Measurements from ENCODE around the gene IL17RE. TPM values are rescaled to one million over a fixed set of nuclear protein-coding genes. Genes with fewer than 3 reads are reported as not detected.
"Not testable (repeated sequence)": the region's sequence is repeated elsewhere in the genome, so short reads cannot be mapped to it uniquely, and the experiment has no call there.

The IL17RE gene
- total and polyA plus RNA-seq, 2 donors (not counting 1 experiment from before 2014, with no cell fraction given), result 0.99 to 1.9 TPM

DNA sequence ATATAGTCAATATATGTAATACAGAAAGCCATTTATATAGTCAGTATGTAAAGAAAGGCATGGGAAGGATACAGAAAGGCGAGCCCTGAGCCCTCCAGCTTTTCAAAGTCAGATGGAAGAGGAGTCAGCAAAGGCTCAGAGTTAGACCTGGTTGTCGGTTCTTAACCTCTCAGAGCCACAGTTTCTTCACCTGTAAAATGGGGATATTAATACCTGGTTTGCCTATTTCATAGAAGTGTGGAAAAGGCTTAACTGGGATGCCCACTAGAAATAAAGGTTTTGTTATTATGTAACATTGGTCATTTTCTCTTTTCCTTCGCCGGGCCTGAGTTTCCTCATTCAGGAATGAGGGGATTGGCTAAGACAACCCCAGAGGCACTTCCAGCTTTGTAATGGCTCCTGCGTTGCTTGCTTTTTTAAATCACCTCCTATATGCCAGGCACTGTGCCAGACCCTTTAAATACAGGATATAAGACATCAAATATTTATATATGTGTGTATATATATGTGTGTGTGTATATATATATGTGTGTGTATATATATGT is 33.4 kb downstream of the IL17RE start:
- Histone ChIP-seq H3K4me2 (ENCODE audit: extremely low read depth, insufficient read depth, low read length) (no peak overlapping the region), H3K27me3 (ENCODE audit: control insufficient read depth, insufficient read depth, low read length) (no peaks in the 10 kb centered on the region), H3K4me3 (replicated peaks in 1 of 4; ENCODE audit: control extremely low read depth in 1 of 4, insufficient read depth in 1 of 4, low read depth in 3 of 4, low read length in 4 of 4) (no peak overlapping the region), H2AFZ (ENCODE audit: low read length) (no peak overlapping the region), H3K9ac (ENCODE audit: insufficient read depth, low read length) (no peak overlapping the region), H3K27ac (ENCODE audit: insufficient read depth, low read length) (no peak overlapping the region), H4K20me1 (ENCODE audit: control insufficient read depth, extremely low read depth, insufficient read depth, low read length) (no peaks in the 10 kb centered on the region), H3K4me1 (ENCODE audit: control insufficient read depth, extremely low read depth, insufficient read depth, low read length) (peaks cover 5% of the 10 kb centered on the region), H3K79me2 (ENCODE audit: control insufficient read depth, insufficient read depth, low read length) (no peaks in the 10 kb centered on the region), H3K36me3 (ENCODE audit: control insufficient read depth, insufficient read depth, low read length) (peaks cover 3% of the 10 kb centered on the region), H3K9me3 (ENCODE audit: control insufficient read depth, insufficient read depth, low read depth, low read length) (no peaks in the 10 kb centered on the region)
- no peak for TF ChIP-seq EZH2 (IDR thresholded peaks at IDR 0.05; ENCODE audit: low read length, missing control alignments)
- TF ChIP-seq, protein P1, sequence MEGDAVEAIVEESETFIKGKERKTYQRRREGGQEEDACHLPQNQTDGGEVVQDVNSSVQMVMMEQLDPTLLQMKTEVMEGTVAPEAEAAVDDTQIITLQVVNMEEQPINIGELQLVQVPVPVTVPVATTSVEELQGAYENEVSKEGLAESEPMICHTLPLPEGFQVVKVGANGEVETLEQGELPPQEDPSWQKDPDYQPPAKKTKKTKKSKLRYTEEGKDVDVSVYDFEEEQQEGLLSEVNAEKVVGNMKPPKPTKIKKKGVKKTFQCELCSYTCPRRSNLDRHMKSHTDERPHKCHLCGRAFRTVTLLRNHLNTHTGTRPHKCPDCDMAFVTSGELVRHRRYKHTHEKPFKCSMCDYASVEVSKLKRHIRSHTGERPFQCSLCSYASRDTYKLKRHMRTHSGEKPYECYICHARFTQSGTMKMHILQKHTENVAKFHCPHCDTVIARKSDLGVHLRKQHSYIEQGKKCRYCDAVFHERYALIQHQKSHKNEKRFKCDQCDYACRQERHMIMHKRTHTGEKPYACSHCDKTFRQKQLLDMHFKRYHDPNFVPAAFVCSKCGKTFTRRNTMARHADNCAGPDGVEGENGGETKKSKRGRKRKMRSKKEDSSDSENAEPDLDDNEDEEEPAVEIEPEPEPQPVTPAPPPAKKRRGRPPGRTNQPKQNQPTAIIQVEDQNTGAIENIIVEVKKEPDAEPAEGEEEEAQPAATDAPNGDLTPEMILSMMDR (conservative IDR thresholded peaks at IDR 0.05 in 1 of 2, IDR thresholded peaks at IDR 0.05 in 1 of 2; ENCODE audit: low read depth in 1 of 2, low read length in 2 of 2), result no peak
- DNase-seq (ENCODE audit: low read depth in 2 of 2), result no peak

DNA sequence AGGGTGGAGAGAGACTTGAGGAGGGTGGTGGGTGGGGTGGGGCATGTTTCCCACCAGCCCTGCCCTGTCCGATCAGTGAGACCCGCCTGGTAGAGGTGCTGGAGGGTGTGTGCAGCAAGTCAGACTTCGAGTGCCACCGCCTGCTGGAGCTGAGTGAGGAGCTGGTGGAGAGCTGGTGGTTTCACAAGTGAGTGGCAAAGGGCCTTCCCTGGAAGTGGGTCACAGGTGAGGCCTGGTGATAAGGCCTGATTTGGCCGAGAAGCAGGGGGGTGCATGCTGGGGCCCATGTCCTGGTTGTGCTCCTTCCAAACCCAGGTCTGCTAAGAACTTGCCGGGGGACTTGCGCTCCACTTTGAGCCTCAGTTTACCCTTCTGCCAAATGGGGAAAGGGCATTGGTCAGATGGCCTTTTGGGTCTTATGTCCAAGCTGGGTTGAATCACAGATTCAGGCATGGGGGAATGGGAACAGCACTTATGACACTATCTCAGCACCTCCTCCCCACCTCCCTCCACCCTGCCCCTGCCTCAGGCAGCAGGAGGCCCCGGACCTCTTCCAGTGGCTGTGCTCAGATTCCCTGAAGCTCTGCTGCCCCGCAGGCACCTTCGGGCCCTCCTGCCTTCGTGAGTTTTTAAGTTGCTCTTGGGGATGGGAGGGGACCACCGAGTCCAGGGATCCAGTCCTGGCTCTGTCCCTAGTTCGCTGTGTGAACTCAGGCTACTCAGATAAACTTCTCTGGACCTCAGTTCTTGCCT is 35.0 kb downstream of the IL17RE start:
- Histone ChIP-seq H3K27me3 (ENCODE audit: control insufficient read depth, insufficient read depth, low read length) (no peaks in the 10 kb centered on the region), H4K20me1 (ENCODE audit: control insufficient read depth, extremely low read depth, insufficient read depth, low read length) (no peaks in the 10 kb centered on the region), H3K27ac (ENCODE audit: insufficient read depth, low read length) (no peak overlapping the region), H3K4me2 (ENCODE audit: extremely low read depth, insufficient read depth, low read length) (no peak overlapping the region), H3K36me3 (ENCODE audit: control insufficient read depth, insufficient read depth, low read length) (peaks cover 5% of the 10 kb centered on the region), H3K9ac (ENCODE audit: insufficient read depth, low read length) (no peak overlapping the region), H3K9me3 (ENCODE audit: control insufficient read depth, insufficient read depth, low read depth, low read length) (no peaks in the 10 kb centered on the region), H3K4me1 (ENCODE audit: control insufficient read depth, extremely low read depth, insufficient read depth, low read length) (peaks cover 5% of the 10 kb centered on the region), H2AFZ (ENCODE audit: low read length) (no peak overlapping the region), H3K79me2 (ENCODE audit: control insufficient read depth, insufficient read depth, low read length) (no peaks in the 10 kb centered on the region), H3K4me3 (replicated peaks in 1 of 4; ENCODE audit: control extremely low read depth in 1 of 4, insufficient read depth in 1 of 4, low read depth in 3 of 4, low read length in 4 of 4) (no peak overlapping the region)
- no peak for DNase-seq (ENCODE audit: low read depth in 2 of 2)
- TF ChIP-seq EZH2 (IDR thresholded peaks at IDR 0.05; ENCODE audit: low read length, missing control alignments), result no peak
- TF ChIP-seq, protein P1 (conservative IDR thresholded peaks at IDR 0.05 in 1 of 2, IDR thresholded peaks at IDR 0.05 in 1 of 2; ENCODE audit: low read depth in 1 of 2, low read length in 2 of 2), result no peak

DNA sequence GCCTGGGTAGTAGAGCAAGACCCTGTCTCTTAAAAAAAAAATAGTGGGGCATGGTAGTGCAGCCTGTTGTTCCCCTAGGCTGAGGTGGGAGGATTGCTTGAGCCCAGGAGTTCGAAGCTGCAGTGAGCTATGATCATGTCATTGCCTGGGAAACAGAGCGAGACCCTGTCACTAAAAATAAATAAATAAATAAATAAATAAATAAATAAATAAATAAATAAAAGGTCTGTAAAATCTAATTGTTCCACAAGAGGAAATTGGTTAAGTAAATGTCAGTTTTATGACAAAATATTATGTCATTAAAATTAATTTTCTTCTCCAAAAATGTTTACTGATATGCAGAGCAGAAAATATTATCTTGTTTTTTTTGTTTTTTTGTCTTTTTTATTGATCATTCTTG is 36.3 kb downstream of the IL17RE start:
- no peaks in the 10 kb centered on the region for H3K79me2 ChIP-seq (ENCODE audit: control insufficient read depth, insufficient read depth, low read length)
- no peak overlapping the region for H3K9ac ChIP-seq (ENCODE audit: insufficient read depth, low read length)
- H2AFZ ChIP-seq (ENCODE audit: low read length), result no peak overlapping the region
- TF ChIP-seq, protein P1 (conservative IDR thresholded peaks at IDR 0.05 in 1 of 2, IDR thresholded peaks at IDR 0.05 in 1 of 2; ENCODE audit: low read depth in 1 of 2, low read length in 2 of 2), result no peak
- no peak for TF ChIP-seq EZH2 (IDR thresholded peaks at IDR 0.05; ENCODE audit: low read length, missing control alignments)
- H3K36me3 ChIP-seq (ENCODE audit: control insufficient read depth, insufficient read depth, low read length), result peaks cover 6% of the 10 kb centered on the region
- H3K4me1 ChIP-seq (ENCODE audit: control insufficient read depth, extremely low read depth, insufficient read depth, low read length), result peaks cover 2% of the 10 kb centered on the region
- no peaks in the 10 kb centered on the region for H3K27me3 ChIP-seq (ENCODE audit: control insufficient read depth, insufficient read depth, low read length)
- no peak overlapping the region for H3K4me3 ChIP-seq (replicated peaks in 1 of 4; ENCODE audit: control extremely low read depth in 1 of 4, insufficient read depth in 1 of 4, low read depth in 3 of 4, low read length in 4 of 4)
- no peak overlapping the region for H3K4me2 ChIP-seq (ENCODE audit: extremely low read depth, insufficient read depth, low read length)
- no peaks in the 10 kb centered on the region for H4K20me1 ChIP-seq (ENCODE audit: control insufficient read depth, extremely low read depth, insufficient read depth, low read length)
- no peak overlapping the region for H3K27ac ChIP-seq (ENCODE audit: insufficient read depth, low read length)
- no peaks in the 10 kb centered on the region for H3K9me3 ChIP-seq (ENCODE audit: control insufficient read depth, insufficient read depth, low read depth, low read length)
- no peak for DNase-seq (ENCODE audit: low read depth in 2 of 2)

DNA sequence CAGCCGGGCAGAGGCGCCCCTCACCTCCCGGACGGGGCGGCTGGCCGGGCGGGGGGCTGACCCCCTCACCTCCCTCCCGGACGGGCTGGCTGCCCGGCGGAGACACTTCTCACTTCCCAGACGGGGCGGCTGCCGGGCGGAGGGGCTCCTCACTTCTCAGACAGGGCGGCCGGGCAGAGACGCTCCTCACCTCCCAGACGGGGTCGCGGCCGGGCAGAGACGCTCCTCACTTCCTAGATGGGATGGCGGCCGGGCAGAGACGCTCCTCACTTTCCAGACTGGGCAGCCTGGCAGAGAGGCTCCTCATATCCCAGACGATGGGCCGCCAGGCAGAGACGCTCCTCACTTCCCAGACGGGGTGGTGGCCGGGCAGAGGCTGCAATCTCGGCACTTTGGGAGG is 37.3 kb downstream of the IL17RE start:
- not testable (repeated sequence) for H3K27me3 ChIP-seq (ENCODE audit: control insufficient read depth, insufficient read depth, low read length); H3K36me3 ChIP-seq (ENCODE audit: control insufficient read depth, insufficient read depth, low read length); H4K20me1 ChIP-seq (ENCODE audit: control insufficient read depth, extremely low read depth, insufficient read depth, low read length)

More for the DNA sequence above, 37.3 kb downstream of the IL17RE start:
- DNase-seq (ENCODE audit: low read depth in 2 of 2); H3K9me3 ChIP-seq (ENCODE audit: control insufficient read depth, insufficient read depth, low read depth, low read length); H3K27ac ChIP-seq (ENCODE audit: insufficient read depth, low read length); H3K9ac ChIP-seq (ENCODE audit: insufficient read depth, low read length); H2AFZ ChIP-seq (ENCODE audit: low read length); H3K4me3 ChIP-seq (replicated peaks in 1 of 4; ENCODE audit: control extremely low read depth in 1 of 4, insufficient read depth in 1 of 4, low read depth in 3 of 4, low read length in 4 of 4); H3K79me2 ChIP-seq (ENCODE audit: control insufficient read depth, insufficient read depth, low read length); H3K4me1 ChIP-seq (ENCODE audit: control insufficient read depth, extremely low read depth, insufficient read depth, low read length); H3K4me2 ChIP-seq (ENCODE audit: extremely low read depth, insufficient read depth, low read length): not testable (repeated sequence)

Measured in fibroblast of lung (primary cell).